Measurements from ENCODE around the gene ITPR1. TPM values are rescaled to one million over a fixed set of nuclear protein-coding genes. Genes with fewer than 3 reads are reported as not detected.

ITPR1 gene
- total RNA-seq, 1 donor from 2014 or later, result 121 TPM

DNA sequence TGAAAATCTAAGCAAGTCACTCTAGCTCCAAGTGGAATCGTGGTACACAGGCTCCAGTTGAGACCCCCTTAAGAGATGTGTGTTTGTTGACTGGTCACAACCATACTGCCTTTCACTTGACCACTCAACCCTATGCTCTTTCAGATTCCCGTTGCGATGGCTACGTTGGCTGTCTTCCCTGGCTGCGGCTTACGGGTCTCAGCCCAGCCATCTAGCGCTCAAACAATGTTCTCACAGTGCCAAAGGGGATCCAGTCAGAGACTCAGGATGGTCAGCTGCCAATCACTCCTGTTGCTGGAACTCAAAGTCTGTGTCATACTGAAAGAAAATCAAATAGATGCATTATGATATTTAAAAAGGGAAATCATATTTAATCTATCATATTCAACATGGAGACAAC, 237.6 kb downstream of the ITPR1 start:
- peak in 1 of 2 donors; percentile 27 for DNase-seq (ENCODE audit: low spot score in 2 of 2)
- H3K27ac ChIP-seq, result no peak overlapping the region
- no peak overlapping the region for H3K4me3 ChIP-seq
- H3K27me3 ChIP-seq, result no peaks in the 10 kb centered on the region
- TF ChIP-seq, protein P1, sequence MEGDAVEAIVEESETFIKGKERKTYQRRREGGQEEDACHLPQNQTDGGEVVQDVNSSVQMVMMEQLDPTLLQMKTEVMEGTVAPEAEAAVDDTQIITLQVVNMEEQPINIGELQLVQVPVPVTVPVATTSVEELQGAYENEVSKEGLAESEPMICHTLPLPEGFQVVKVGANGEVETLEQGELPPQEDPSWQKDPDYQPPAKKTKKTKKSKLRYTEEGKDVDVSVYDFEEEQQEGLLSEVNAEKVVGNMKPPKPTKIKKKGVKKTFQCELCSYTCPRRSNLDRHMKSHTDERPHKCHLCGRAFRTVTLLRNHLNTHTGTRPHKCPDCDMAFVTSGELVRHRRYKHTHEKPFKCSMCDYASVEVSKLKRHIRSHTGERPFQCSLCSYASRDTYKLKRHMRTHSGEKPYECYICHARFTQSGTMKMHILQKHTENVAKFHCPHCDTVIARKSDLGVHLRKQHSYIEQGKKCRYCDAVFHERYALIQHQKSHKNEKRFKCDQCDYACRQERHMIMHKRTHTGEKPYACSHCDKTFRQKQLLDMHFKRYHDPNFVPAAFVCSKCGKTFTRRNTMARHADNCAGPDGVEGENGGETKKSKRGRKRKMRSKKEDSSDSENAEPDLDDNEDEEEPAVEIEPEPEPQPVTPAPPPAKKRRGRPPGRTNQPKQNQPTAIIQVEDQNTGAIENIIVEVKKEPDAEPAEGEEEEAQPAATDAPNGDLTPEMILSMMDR (IDR thresholded peaks at IDR 0.05), result no peak
- H3K4me1 ChIP-seq, result no peaks in the 10 kb centered on the region
- intact Hi-C loops (cut with DNase I), result no loop called here
- no peaks in the 10 kb centered on the region for H3K9me3 ChIP-seq
- peaks cover 25% of the 10 kb centered on the region in 2 donors for H3K36me3 ChIP-seq

DNA sequence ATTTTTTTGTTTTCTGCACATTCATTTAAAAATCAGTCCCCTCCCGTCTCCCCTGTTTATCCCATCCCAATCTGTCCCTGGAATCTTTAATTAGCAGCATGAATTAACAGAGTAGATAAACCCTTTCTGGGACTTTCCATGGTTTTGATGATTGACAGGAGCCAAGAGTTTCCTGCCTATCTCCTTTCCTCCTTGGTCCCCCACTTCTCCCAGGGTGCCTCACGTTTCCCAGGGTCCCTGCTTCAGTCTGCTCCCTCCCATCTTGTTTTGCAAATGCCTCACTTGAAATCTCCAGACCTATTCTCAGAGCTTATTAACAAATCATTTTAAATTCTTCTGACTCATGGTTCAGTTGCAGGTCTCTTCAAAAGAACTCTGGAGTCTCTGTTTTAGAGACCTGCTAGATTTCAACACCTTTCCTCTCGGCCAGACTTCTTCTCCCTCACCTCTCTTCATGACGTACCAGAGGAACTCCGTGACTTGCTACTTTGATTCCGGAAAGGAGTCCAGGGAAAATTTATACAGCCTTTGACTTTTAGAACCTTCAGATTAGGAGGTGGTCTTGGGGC, 238.5 kb downstream of the ITPR1 start:
- no peaks in the 10 kb centered on the region for H3K4me1 ChIP-seq
- no peaks in the 10 kb centered on the region for H3K9me3 ChIP-seq
- H3K36me3 ChIP-seq, result peaks cover 22 to 32% of the 10 kb centered on the region in 2 donors
- DNase-seq (ENCODE audit: low spot score in 2 of 2), result peak in 1 of 2 donors; percentile 12
- intact Hi-C loops (cut with DNase I), result no loop called here
- TF ChIP-seq, protein P1 (IDR thresholded peaks at IDR 0.05), result no peak
- H3K4me3 ChIP-seq, result no peak overlapping the region
- no peaks in the 10 kb centered on the region for H3K27me3 ChIP-seq
- H3K27ac ChIP-seq, result no peak overlapping the region

DNA sequence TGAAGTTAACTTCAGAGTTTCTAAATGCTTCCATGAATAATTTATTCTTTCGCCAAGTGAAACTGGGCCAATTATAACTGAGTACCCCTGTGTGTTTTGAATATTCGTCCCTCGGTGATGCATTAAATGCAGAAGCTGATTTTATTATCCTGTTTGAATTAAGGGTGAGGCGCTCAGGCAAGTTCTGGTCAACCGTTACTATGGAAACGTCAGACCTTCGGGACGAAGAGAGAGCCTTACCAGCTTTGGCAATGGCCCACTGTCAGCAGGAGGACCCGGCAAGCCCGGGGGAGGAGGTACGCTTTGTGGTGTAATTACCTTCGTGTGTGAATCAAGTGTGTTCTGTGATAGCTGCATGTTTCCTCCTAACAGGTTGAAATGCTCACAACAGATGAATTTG, 239.8 kb downstream of the ITPR1 start:
- peak in 1 of 2 donors; percentile 50 for DNase-seq (ENCODE audit: low spot score in 2 of 2)
- Histone ChIP-seq H3K4me1 (no peaks in the 10 kb centered on the region), H3K9me3 (no peaks in the 10 kb centered on the region), H3K36me3 (peaks cover 29 to 37% of the 10 kb centered on the region in 2 donors), H3K4me3 (no peak overlapping the region), H3K27ac (no peak overlapping the region), H3K27me3 (no peaks in the 10 kb centered on the region)
- TF ChIP-seq, protein P1 (IDR thresholded peaks at IDR 0.05), result no peak
- intact Hi-C loops (cut with DNase I), result no loop called here

DNA sequence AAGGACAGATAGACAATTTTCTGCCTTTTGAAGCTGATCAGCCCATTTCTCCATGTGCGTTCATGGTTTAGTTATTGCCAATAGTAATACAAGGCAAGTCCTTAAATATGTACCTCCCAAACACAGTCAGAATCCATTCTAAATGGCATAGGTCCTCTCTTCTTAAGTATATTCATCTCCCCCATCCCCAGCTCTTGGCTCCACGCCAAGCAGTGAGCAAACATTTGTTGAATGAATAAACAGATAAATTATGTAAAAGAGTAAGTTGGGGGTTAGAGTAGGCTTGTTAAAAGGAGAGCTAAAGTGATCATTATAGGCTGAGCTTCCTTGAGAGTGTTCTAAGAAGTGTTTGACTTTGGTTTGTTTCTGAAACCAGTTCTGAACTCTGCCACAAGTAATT, 241.3 kb downstream of the ITPR1 start:
- intact Hi-C loops (cut with DNase I), result no loop called here
- Histone ChIP-seq H3K4me1 (no peaks in the 10 kb centered on the region), H3K36me3 (peaks cover 31 to 37% of the 10 kb centered on the region in 2 donors), H3K27me3 (no peaks in the 10 kb centered on the region), H3K27ac (no peak overlapping the region), H3K4me3 (no peak overlapping the region), H3K9me3 (no peaks in the 10 kb centered on the region)
- TF ChIP-seq, protein P1 (IDR thresholded peaks at IDR 0.05), result no peak
- peak in 1 of 2 donors; percentile 57 for DNase-seq (ENCODE audit: low spot score in 2 of 2)

DNA sequence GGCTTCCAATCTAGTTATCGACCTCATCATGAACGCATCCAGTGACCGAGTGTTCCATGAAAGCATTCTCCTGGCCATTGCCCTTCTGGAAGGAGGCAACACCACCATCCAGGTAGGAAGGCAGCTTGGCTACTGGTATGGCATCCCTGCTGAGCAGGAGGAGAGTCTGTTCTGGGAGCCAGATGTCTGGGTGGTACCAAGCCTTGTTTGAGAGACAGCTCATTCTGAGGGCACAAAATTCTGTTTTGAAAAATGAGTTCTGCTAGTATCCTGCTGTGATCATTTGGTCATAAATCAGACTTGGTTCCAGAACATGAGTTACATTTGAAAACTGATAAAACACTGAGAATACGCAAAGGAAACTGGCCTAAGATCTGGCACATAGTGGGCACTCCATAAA, 242.1 kb downstream of the ITPR1 start:
- no peaks in the 10 kb centered on the region for H3K9me3 ChIP-seq
- H3K27me3 ChIP-seq, result no peaks in the 10 kb centered on the region
- peak in 1 of 2 donors; percentile 16 for DNase-seq (ENCODE audit: low spot score in 2 of 2)
- H3K36me3 ChIP-seq, result peaks cover 31 to 37% of the 10 kb centered on the region in 2 donors
- H3K4me1 ChIP-seq, result peaks cover 0 to 2% of the 10 kb centered on the region in 2 donors
- H3K4me3 ChIP-seq, result no peak overlapping the region
- intact Hi-C loops (cut with DNase I), result no loop called here
- TF ChIP-seq, protein P1 (IDR thresholded peaks at IDR 0.05), result no peak
- H3K27ac ChIP-seq, result no peak overlapping the region
